WTC11 (cell line): Measurements from ENCODE around the gene MYO18A. TPM values are rescaled to one million over a fixed set of nuclear protein-coding genes. Genes with fewer than 3 reads are reported as not detected.

Experiments used
- ATAC-seq: fragments of 200-7000 bp; cut with Tn5 transposase; 2 replicates; pipeline ENCODE4 v1.10.0; 2021; ENCODE audit warnings: mild to moderate bottlenecking, moderate library complexity
- CTCF ChIA-PET: fragments of 300-600 bp; sonication (Branson Sonifier 250); formaldehyde crosslinking; loops from one replicate; lab custom pipeline; 2021; ENCODE audit warnings: antibody characterized with exemption; lab: Charles Lee
- POLR2A ChIA-PET: fragments of 350-600 bp; sonication (Branson Sonifier 250); formaldehyde crosslinking; loops from one replicate; lab custom pipeline; 2021; ENCODE audit warnings: antibody characterized with exemption; lab: Charles Lee
- DNase-seq: peaks from one replicate; pipeline ENCODE4 v3.0.0; 2021; ENCODE audit warnings: low spot score
- H3K27ac Mint-ChIP-seq: 2 replicates; pipeline ENCODE4 v1.8.0; 2021; ENCODE audit warnings: mixed read lengths
- H3K27me3 Mint-ChIP-seq: 2 replicates; pipeline ENCODE4 v1.8.0; 2021; ENCODE audit warnings: low read depth, mild to moderate bottlenecking, moderate library complexity, mixed read lengths
- H3K36me3 Mint-ChIP-seq: 2 replicates; pipeline ENCODE4 v1.8.0; 2021; ENCODE audit warnings: mixed read lengths
- H3K4me1 Mint-ChIP-seq: 2 replicates; pipeline ENCODE4 v1.8.0; 2022; ENCODE audit warnings: mixed read lengths
- H3K4me3 Mint-ChIP-seq: 2 replicates; pipeline ENCODE4 v1.8.0; 2021; ENCODE audit warnings: mild to moderate bottlenecking, moderate library complexity, mixed read lengths
- H3K9me3 Mint-ChIP-seq: 2 replicates; pipeline ENCODE4 v1.8.0; 2021; ENCODE audit warnings: mixed read lengths
- ERG ChIP-seq: fragments of 250-450 bp; sonication (Bioruptor Pico); IDR thresholded peaks from 2 replicates; pipeline ENCODE4 v1.8.0; 2021; ENCODE audit warnings: mild to moderate bottlenecking
- KAT7 ChIP-seq: sonication (generic); formaldehyde crosslinking; IDR thresholded peaks from 2 replicates; pipeline ENCODE4 v1.8.1; 2023; ENCODE audit warnings: missing genetic modification reagents, mild to moderate bottlenecking, borderline replicate concordance
- PRDM15 ChIP-seq: sonication (generic); formaldehyde crosslinking; IDR thresholded peaks from 2 replicates; pipeline ENCODE4 v1.8.0; 2022; ENCODE audit warnings: missing genetic modification reagents
- RORB ChIP-seq: fragments of 250-450 bp; sonication (Bioruptor Pico); IDR thresholded peaks from 2 replicates; pipeline ENCODE4 v1.9.0; 2021; ENCODE audit warnings: mild to moderate bottlenecking
- SP1 ChIP-seq: sonication (generic); formaldehyde crosslinking; conservative IDR thresholded peaks from 2 replicates; pipeline ENCODE4 v1.8.1; 2022; ENCODE audit warnings: missing genetic modification reagents
- TEAD1 ChIP-seq: sonication (generic); formaldehyde crosslinking; IDR thresholded peaks from 2 replicates; pipeline ENCODE4 v1.8.0; 2022; ENCODE audit warnings: mild to moderate bottlenecking, missing genetic modification reagents
- ZNF121 ChIP-seq: sonication (generic); formaldehyde crosslinking; IDR thresholded peaks from 2 replicates; pipeline ENCODE4 v1.8.0; 2023; ENCODE audit warnings: missing genetic modification reagents
- ZNF416 ChIP-seq: fragments of 250-450 bp; sonication (Bioruptor Pico); IDR thresholded peaks from 2 replicates; pipeline ENCODE4 v1.9.0; 2021; ENCODE audit warnings: mild to moderate bottlenecking, inconsistent platforms
- total RNA-seq: library from RNA; stranded (reverse); gene quantifications from 3 replicates; pipeline ENCODE4 v1.2.3, GENCODE V29; 2021
- TF ChIP-seq, protein P1 (sequence below): sonication (generic); formaldehyde crosslinking; IDR thresholded peaks from 2 replicates; pipeline ENCODE4 v1.8.1; 2023; ENCODE audit warnings: mild to moderate bottlenecking, moderate library complexity, missing genetic modification reagents
- TF ChIP-seq, protein P2 (sequence below): fragments of 200-600 bp; IDR thresholded peaks from 2 replicates; pipeline ENCODE4 v1.8.0; 2022; ENCODE audit warnings: antibody characterized with exemption
- TF ChIP-seq, protein P3 (sequence below): fragments of 250-450 bp; sonication (Bioruptor Pico); IDR thresholded peaks from 2 replicates; pipeline ENCODE4 v1.9.0; 2021; ENCODE audit warnings: moderate library complexity, mild to moderate bottlenecking, inconsistent platforms, borderline replicate concordance
- TF ChIP-seq, protein P4 (sequence below): sonication (generic); formaldehyde crosslinking; IDR thresholded peaks from 2 replicates; pipeline ENCODE4 v1.8.1; 2022; ENCODE audit warnings: mild to moderate bottlenecking, missing genetic modification reagents, moderate library complexity, borderline replicate concordance
- TF ChIP-seq, protein P5 (sequence below): sonication (generic); formaldehyde crosslinking; IDR thresholded peaks from 2 replicates; pipeline ENCODE4 v1.8.0; 2022; ENCODE audit warnings: mild to moderate bottlenecking, missing genetic modification reagents

The MYO18A gene
- total RNA-seq, 1 experiment from 2014 or later, result 54.9 TPM

DNA sequence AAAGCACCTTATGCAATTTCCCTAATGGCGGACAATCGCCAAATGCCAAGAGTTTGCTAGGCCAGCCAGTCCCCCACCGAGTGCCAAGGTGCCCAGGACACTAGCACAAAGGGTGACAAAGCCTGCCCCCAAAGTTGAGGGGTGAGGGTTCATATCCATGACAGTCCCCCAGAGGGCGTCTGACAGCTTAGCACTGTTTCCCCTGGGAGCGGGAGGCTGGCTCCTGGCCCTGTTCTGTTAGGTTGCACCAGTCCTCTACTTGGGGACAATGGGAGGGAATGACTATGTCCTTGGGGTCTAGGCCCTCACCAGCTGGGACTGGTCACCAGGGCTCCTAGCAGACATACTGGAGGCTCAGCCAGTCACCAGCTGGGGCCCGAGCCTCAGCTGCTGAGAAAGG lies 66.9 kb downstream of the MYO18A start:
- no peaks in the 10 kb centered on the region for H3K9me3 Mint-ChIP-seq
- TF ChIP-seq KAT7 (CRISPR knock-in tag), result no peak
- TF ChIP-seq, protein P1, sequence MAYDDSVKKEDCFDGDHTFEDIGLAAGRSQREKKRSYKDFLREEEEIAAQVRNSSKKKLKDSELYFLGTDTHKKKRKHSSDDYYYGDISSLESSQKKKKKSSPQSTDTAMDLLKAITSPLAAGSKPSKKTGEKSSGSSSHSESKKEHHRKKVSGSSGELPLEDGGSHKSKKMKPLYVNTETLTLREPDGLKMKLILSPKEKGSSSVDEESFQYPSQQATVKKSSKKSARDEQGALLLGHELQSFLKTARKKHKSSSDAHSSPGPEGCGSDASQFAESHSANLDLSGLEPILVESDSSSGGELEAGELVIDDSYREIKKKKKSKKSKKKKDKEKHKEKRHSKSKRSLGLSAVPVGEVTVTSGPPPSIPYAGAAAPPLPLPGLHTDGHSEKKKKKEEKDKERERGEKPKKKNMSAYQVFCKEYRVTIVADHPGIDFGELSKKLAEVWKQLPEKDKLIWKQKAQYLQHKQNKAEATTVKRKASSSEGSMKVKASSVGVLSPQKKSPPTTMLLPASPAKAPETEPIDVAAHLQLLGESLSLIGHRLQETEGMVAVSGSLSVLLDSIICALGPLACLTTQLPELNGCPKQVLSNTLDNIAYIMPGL, result 0 out of 2 replicates have a peak, but pooled peaks have one; percentile 41
- TF ChIP-seq, protein P2, sequence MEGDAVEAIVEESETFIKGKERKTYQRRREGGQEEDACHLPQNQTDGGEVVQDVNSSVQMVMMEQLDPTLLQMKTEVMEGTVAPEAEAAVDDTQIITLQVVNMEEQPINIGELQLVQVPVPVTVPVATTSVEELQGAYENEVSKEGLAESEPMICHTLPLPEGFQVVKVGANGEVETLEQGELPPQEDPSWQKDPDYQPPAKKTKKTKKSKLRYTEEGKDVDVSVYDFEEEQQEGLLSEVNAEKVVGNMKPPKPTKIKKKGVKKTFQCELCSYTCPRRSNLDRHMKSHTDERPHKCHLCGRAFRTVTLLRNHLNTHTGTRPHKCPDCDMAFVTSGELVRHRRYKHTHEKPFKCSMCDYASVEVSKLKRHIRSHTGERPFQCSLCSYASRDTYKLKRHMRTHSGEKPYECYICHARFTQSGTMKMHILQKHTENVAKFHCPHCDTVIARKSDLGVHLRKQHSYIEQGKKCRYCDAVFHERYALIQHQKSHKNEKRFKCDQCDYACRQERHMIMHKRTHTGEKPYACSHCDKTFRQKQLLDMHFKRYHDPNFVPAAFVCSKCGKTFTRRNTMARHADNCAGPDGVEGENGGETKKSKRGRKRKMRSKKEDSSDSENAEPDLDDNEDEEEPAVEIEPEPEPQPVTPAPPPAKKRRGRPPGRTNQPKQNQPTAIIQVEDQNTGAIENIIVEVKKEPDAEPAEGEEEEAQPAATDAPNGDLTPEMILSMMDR, result peak; percentile 22; the same call in 1 of the 2 replicates
- TF ChIP-seq, all 79 proteins: peak for 2
- CTCF ChIA-PET, result interaction anchor here (0.6 to 14.7 kb wide), 21 partner anchors 11 to 386 kb away, joined by 3 to 762 read pairs (median 6); partner anchors contain the start of genes PHF12, PIPOX and SEZ6
- POLR2A ChIA-PET, result no interaction called here
- no peak overlapping the region for H3K27ac Mint-ChIP-seq
- no peak overlapping the region for H3K4me3 Mint-ChIP-seq
- H3K4me1 Mint-ChIP-seq, result peaks cover 25% of the 10 kb centered on the region
- DNase-seq, result peak; percentile 44
- H3K36me3 Mint-ChIP-seq, result peaks cover 9% of the 10 kb centered on the region
- no peaks in the 10 kb centered on the region for H3K27me3 Mint-ChIP-seq
- 0 out of 2 replicates have a peak, but pooled peaks have one; percentile 4 for ATAC-seq

GRCh38 chr17:29112771-29113295 lies 67.4 kb downstream of the MYO18A start:
- ATAC-seq (no peak), DNase-seq (no peak)
- ChIA-PET POLR2A (no interaction called here), CTCF (interaction anchor here (0.5 to 14.7 kb wide), 50 partner anchors 11 to 386 kb away, joined by 3 to 762 read pairs (median 5); partner anchors contain the start of genes NEK8, PHF12, PIPOX and SEZ6)
- H3K27me3 Mint-ChIP-seq, result no peaks in the 10 kb centered on the region
- peaks cover 28% of the 10 kb centered on the region for H3K4me1 Mint-ChIP-seq
- H3K9me3 Mint-ChIP-seq, result no peaks in the 10 kb centered on the region
- no peak overlapping the region for H3K27ac Mint-ChIP-seq
- H3K4me3 Mint-ChIP-seq, result no peak overlapping the region
- H3K36me3 Mint-ChIP-seq, result peaks cover 12% of the 10 kb centered on the region
- TF ChIP-seq, protein P3, sequence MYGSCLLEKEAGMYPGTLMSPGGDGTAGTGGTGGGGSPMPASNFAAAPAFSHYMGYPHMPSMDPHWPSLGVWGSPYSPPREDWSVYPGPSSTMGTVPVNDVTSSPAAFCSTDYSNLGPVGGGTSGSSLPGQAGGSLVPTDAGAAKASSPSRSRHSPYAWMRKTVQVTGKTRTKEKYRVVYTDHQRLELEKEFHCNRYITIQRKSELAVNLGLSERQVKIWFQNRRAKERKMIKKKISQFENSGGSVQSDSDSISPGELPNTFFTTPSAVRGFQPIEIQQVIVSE (CRISPR knock-in tag), result no peak
- TF ChIP-seq ZNF121 (CRISPR knock-in tag), result no peak
- TF ChIP-seq RORB (CRISPR knock-in tag), result no peak
- TF ChIP-seq, protein P4, sequence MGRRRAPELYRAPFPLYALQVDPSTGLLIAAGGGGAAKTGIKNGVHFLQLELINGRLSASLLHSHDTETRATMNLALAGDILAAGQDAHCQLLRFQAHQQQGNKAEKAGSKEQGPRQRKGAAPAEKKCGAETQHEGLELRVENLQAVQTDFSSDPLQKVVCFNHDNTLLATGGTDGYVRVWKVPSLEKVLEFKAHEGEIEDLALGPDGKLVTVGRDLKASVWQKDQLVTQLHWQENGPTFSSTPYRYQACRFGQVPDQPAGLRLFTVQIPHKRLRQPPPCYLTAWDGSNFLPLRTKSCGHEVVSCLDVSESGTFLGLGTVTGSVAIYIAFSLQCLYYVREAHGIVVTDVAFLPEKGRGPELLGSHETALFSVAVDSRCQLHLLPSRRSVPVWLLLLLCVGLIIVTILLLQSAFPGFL (CRISPR knock-in tag), result no peak
- TF ChIP-seq TEAD1, result no peak
- no peak for TF ChIP-seq ZNF416 (CRISPR knock-in tag)
- no peak for TF ChIP-seq ERG (CRISPR knock-in tag)
- TF ChIP-seq, all 79 proteins: peak for 0

DNA sequence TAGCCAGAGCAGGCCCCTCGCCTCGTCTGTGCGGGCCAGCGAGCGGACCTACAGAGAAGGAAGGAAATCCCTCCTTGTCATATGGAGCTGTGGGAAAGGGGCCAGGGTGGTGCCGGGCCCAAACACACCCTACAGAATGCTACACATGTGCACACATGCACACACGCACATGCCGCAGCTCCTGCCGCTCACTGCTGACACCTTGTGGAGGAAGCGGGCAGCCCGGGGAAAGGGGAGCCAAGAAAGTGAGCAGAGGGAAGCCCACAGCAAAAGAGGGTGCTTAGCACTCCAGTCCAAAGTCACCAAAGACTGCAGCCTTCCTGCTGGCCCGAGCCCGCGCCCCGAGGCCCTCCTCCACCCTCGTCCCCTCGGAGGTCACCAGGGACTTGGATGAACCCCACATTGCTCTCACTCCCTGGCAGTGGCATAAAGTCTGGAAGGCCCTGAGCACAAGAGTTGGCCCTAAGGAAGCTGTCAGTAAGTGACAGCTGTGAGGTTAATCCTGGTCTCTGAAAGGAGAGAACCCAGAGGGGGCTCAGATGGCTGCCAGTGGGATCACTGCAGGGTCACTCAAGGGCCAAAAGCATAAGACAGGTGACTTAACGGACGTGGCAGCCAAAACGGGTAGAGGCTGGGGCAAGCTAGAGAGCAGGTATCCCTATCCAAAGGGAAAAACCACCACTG lies 68.2 kb downstream of the MYO18A start:
- Mint-ChIP-seq H3K27me3 (no peaks in the 10 kb centered on the region), H3K36me3 (peaks cover 12% of the 10 kb centered on the region)
- CTCF ChIA-PET, result interaction anchor here (0.5 to 14.7 kb wide), 47 partner anchors 10 to 385 kb away, joined by 3 to 762 read pairs (median 5); partner anchors contain the start of genes DHRS13, MYO18A, NEK8 and PHF12
- TF ChIP-seq, protein P2, result peak; percentile 72
- no peak for TF ChIP-seq PRDM15 (CRISPR knock-in tag)
- 0 out of 2 replicates have a peak, but pooled peaks have one; percentile 37 for TF ChIP-seq SP1
- TF ChIP-seq, protein P5, sequence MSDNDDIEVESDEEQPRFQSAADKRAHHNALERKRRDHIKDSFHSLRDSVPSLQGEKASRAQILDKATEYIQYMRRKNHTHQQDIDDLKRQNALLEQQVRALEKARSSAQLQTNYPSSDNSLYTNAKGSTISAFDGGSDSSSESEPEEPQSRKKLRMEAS (CRISPR knock-in tag), result peak; percentile 76; the same call in 1 of the 2 replicates
- TF ChIP-seq, all 79 proteins: peak for 3
- POLR2A ChIA-PET, result no interaction called here
- DNase-seq (peak; percentile 83), ATAC-seq (peak; percentile 45)
- Mint-ChIP-seq H3K27ac (no peak overlapping the region), H3K4me1 (peaks cover 27% of the 10 kb centered on the region), H3K9me3 (no peaks in the 10 kb centered on the region), H3K4me3 (no peak overlapping the region)
